HG03108 (cell line): ENCODE data around the gene PITX1.
"Not testable (repeated sequence)": the region's sequence is repeated elsewhere in the genome, so short reads cannot be mapped to it uniquely, and the experiment has no call there.

Experiments used
- ATAC-seq: cut with Tn5 transposase; IDR thresholded peaks from one replicate; pipeline ENCODE4 v1.9.1; 2021; ENCODE audit warnings: moderate library complexity; ENCODE audit not compliant: unreplicated experiment

The PITX1 gene

DNA sequence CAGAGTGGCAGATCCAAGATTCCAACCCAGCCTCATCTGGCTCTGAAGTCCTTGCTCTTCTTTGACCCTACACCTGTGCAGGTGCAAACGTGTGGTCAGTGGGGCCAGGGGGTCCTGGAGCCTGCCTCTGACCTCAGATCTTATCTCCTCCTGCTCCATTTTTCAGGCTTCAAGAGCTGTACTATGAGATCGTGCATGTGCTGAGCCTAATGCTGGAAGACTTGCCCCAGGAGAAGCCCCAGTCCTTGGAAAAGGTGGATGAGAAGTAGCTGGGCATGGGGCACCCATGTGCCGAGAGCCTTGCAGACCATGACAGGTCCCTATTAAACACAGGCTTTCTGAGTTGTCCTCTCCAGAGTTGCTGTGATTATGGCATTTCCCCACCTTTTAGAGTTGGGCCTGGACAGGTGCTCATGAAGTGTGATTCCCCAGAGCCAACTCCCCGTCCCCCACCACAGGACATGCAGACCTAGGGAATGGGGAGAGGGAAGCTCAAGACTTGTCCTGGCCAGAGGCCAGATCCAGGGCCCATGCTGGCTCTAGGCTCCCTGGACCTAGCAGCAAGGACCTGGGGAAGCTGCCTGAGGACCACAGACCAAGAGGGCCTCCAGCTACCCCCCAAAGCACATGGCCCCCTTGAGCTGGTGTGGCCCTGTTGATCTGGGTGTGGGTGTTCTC is 22.5 kb downstream of the PITX1 start:
- no peak for ATAC-seq

DNA sequence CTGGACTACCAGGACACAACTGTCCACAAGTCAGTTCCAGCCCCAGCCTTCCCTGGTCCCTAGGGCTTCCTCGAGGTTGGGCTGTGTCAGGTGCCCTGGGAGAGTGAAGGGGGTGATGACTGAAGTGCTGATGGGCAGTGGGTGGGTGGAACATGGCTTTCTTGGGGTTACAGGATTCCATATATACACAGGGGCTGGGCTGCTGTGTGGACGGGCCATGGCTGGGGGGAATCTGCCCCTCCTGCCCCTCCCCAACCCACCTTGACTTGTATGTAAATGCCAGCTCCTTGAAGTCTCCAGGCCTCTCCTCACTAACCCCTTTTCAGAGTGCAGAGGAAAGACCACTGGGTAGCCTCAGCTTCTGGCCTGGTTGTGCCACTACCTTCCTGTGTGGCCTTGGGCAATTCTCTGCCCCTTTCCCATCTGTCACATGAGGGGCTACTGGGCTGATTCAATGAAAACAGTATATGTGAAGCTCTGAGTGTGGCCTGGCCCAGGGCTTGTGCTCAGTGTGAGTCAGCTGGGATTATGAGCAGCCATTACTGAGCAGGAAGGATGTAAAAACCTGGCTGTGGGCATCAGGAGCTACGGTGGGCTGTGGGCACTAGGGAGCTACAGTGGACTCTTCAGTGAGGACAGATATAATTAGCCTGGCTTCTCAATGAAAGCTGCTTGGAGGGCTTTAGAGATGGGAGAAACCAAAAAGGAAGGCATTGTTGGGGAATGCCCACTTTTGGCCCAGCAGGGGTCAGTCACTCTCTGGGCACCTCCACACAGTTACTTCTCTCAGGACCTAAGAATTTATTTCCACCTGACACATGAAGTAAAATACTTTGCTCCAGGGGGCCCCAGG is 23.3 kb downstream of the PITX1 start:
- no peak for ATAC-seq

GRCh38 chr5:135009736-135010501 is 24.1 kb downstream of the PITX1 start:
- no peak for ATAC-seq

GRCh38 chr5:135008981-135009735 is 24.9 kb downstream of the PITX1 start:
- no peak for ATAC-seq

- ATAC-seq: no peak
These were observed 25.5 kb downstream of the PITX1 start for GRCh38 chr5:135008556-135008955.

DNA sequence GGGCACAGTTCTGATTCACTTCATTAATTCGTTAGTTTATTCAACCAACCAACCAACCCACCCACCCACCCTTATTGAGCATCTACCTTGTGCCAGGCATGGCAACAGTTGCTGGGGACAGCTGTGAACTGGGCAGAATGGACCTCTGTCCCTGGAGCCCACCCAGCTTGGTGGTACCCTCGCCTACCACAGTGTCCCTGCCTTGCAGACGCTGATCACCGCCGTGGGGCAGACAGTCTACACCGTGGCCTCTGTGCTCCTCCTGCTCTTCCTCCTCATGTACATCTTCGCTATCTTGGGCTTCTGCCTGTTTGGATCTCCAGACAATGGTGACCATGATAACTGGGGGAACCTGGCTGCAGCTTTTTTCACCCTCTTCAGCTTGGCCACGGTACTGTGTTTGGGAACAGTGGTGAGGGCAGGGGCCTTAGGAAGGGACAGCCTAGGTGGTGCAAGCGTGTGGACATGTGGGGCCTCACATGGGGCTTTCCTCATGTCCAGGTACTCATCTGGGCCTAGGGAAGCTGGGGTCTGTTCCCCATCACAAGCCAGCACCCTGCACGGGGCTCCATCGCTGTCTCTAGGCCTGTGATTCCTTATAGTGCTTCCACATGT is 26.2 kb downstream of the PITX1 start:
- ATAC-seq: no peak

- ATAC-seq: no peak
These were observed 26.7 kb downstream of the PITX1 start for GRCh38 chr5:135007305-135007704.

GRCh38 chr5:135005076-135005475 is 29.0 kb downstream of the PITX1 start:
- no peak for ATAC-seq

GRCh38 chr5:135004376-135004775 is 29.7 kb downstream of the PITX1 start:
- no peak for ATAC-seq

- ATAC-seq: not testable (repeated sequence)
These were observed 36.0 kb downstream of the PITX1 start for GRCh38 chr5:134998068-134998467.

- ATAC-seq: no peak
These were observed 37.0 kb downstream of the PITX1 start for GRCh38 chr5:134997015-134997414.

GRCh38 chr5:134995850-134996402 is 38.1 kb downstream of the PITX1 start:
- ATAC-seq: no peak

GRCh38 chr5:134994560-134995156 is 39.4 kb downstream of the PITX1 start:
- ATAC-seq: no peak

DNA sequence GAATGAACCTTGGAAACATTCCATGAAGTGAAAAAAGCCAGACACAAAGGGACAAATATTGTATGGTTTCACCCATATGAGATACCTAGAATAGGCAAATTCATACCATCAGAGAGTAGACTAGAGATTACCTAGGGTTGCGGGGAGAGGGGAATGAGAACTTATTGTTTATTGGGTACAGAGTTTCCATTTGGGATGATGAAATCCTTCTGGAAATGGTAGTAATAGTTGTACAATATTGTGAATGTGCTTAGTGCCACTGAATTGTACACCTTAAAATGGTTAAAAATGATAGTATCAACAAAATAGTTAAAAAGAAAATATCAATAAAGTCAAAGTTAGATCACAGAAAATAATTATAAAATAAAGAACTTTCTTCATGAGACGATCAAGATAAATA is 40.9 kb downstream of the PITX1 start:
- no peak for ATAC-seq

DNA sequence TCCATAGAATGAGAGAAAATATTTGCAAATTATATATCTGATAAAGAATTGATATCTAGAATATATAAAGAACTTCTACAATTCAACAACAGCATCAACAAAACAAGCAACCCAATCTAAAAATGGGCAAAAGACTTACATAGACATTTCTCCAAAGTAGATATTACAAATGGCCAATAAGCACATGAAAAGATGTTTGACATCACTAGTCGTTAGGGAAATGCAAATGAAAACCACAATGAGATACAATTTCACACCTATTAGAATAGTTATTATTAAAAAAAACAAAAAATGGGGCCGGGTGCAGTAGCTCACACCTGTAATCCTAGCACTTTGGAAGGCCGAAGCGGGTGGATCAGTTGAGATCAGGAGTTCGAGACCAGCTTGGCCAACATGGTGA is 41.9 kb downstream of the PITX1 start:
- ATAC-seq: no peak

DNA sequence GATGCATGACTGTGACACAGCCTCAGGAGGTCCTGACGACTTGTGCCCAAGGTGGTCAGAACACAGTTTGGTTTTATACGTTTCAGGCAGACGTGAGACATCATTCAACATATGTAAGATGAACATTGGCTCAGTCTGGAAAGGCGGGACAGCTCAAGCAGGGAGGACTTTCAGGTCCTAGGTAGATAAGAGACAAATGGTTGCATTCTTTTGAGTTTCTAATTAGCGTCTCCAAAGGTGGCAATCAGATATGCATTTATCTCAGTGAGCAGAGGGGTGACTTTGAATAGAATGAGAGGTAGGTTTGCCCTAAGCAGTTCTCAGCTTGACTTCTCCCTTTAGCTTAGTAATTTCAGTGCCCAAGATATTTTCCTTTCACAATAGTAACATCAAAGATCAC is 43.8 kb downstream of the PITX1 start:
- not testable (repeated sequence) for ATAC-seq

- ATAC-seq: no peak
These were observed 44.7 kb downstream of the PITX1 start for GRCh38 chr5:134989266-134989830.

DNA sequence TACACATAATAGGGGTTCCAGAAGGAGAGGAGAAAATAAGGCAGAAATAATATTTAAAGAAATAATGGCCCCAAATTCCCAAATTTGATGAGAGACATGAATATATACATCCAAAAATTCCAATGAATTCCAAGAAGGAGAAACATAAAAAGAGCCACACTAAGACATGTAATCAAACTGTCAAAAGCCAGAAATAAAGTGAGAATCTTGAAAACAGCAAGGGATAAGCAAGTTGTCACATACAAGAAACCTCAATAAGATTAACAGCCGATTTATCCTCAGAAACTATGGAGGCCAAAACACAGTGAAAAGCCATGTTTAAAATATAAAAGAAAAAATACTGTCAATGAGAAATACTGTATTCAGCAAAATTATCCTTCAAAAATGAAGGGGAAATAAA is 51.8 kb downstream of the PITX1 start:
- ATAC-seq: no peak

GRCh38 chr5:134979416-134979815 is 54.6 kb downstream of the PITX1 start:
- no peak for ATAC-seq
